ENCODE data around the gene SYT12.

The SYT12 gene

GRCh38 chr11:67007126-67007525, 15.8 kb upstream of the SYT12 start:
- no peak for DNase-seq (ENCODE audit: low read depth)
- no peak overlapping the region for H3K4me3 ChIP-seq (ENCODE audit: low read depth, low read length)
- TF ChIP-seq CTCF (IDR thresholded peaks at IDR 0.05; ENCODE audit: insufficient read depth, low read depth, low read length, missing control alignments) = no peak

GRCh38 chr11:67010296-67010905, 12.5 kb upstream of the SYT12 start:
- TF ChIP-seq CTCF (IDR thresholded peaks at IDR 0.05; ENCODE audit: insufficient read depth, low read depth, low read length, missing control alignments) = no peak
- H3K4me3 ChIP-seq (ENCODE audit: low read depth, low read length) = no peak overlapping the region
- DNase-seq (ENCODE audit: low read depth) = no peak

- H3K4me3 ChIP-seq (ENCODE audit: low read depth, low read length) = no peak overlapping the region
- no peak for TF ChIP-seq CTCF (IDR thresholded peaks at IDR 0.05; ENCODE audit: insufficient read depth, low read depth, low read length, missing control alignments)
- DNase-seq (ENCODE audit: low read depth) = no peak
Observed at GRCh38 chr11:67013511-67014045, 9.4 kb upstream of the SYT12 start.

- H3K4me3 ChIP-seq (ENCODE audit: low read depth, low read length) = no peak overlapping the region
- no peak for TF ChIP-seq CTCF (IDR thresholded peaks at IDR 0.05; ENCODE audit: insufficient read depth, low read depth, low read length, missing control alignments)
- DNase-seq (ENCODE audit: low read depth) = no peak
Observed at GRCh38 chr11:67014343-67014742, 8.6 kb upstream of the SYT12 start.

GRCh38 chr11:67015048-67015447, 7.9 kb upstream of the SYT12 start:
- H3K4me3 ChIP-seq (ENCODE audit: low read depth, low read length) = no peak overlapping the region
- no peak for TF ChIP-seq CTCF (IDR thresholded peaks at IDR 0.05; ENCODE audit: insufficient read depth, low read depth, low read length, missing control alignments)
- DNase-seq (ENCODE audit: low read depth) = no peak

- H3K4me3 ChIP-seq (ENCODE audit: low read depth, low read length) = no peak overlapping the region
- no peak for DNase-seq (ENCODE audit: low read depth)
- TF ChIP-seq CTCF (IDR thresholded peaks at IDR 0.05; ENCODE audit: insufficient read depth, low read depth, low read length, missing control alignments) = no peak
Observed at GRCh38 chr11:67016550-67016949, 6.4 kb upstream of the SYT12 start.

GRCh38 chr11:67020949-67021348, 2.0 kb upstream of the SYT12 start:
- TF ChIP-seq CTCF (IDR thresholded peaks at IDR 0.05; ENCODE audit: insufficient read depth, low read depth, low read length, missing control alignments) = no peak
- H3K4me3 ChIP-seq (ENCODE audit: low read depth, low read length) = no peak overlapping the region
- peak; percentile 62 for DNase-seq (ENCODE audit: low read depth)

Data from GM12865 (cell line).